Hepatocyte (in vitro differentiated cells): ENCODE results near the gene EPN1.

Source experiments
- CTCF ChIP-seq: fragments of 200-600 bp; sonication (generic); IDR thresholded peaks from 2 replicates; pipeline ENCODE4 v1.5.1; 2016; ENCODE audit warnings: antibody characterized with exemption, mild to moderate bottlenecking; ENCODE audit not compliant: poor library complexity
- EZH2 ChIP-seq: fragments of 200-600 bp; sonication (generic); IDR thresholded peaks from 2 replicates; pipeline ENCODE4 v1.6.1; 2016; ENCODE audit warnings: antibody characterized with exemption, mild to moderate bottlenecking, borderline replicate concordance

- TF ChIP-seq CTCF (no peak), EZH2 (no peak)
Observed at GRCh38 chr19:55655648-55656040, 19.4 kb upstream of the EPN1 start.
